ENCODE measurements around the gene SMURF1. TPM values are rescaled to one million over a fixed set of nuclear protein-coding genes. Genes with fewer than 3 reads are reported as not detected.

SMURF1 gene
- total and polyA plus RNA-seq, 2 of the 4 experiments (the other 2 are of a cell fraction) = 13.4 to 20.3 TPM

- Histone ChIP-seq H2AFZ (replicated peaks; ENCODE audit: low read length, poor library complexity) (no peak overlapping the region), H3K36me3 (ENCODE audit: control insufficient read depth, insufficient read depth, low read length) (no peaks in the 10 kb centered on the region), H2BK20ac (ENCODE audit: low read depth, low read length) (no peak overlapping the region), H3K9me1 (ENCODE audit: insufficient read depth, low read length) (peaks cover 13% of the 10 kb centered on the region), H2AK9ac (replicated peaks; ENCODE audit: low read depth, low read length, poor library complexity) (no peak overlapping the region), H3K4me1 (ENCODE audit: control insufficient read depth, insufficient read depth, low read length) (peaks cover 4% of the 10 kb centered on the region; the same call in 1 of the 2 replicates), H4K8ac (ENCODE audit: low read depth in 2 of 2, low read length in 2 of 2) (no peak overlapping the region), H3K9ac (ENCODE audit: low read depth, low read length) (no peak overlapping the region), H3K9me3 (ENCODE audit: control insufficient read depth, insufficient read depth, low read length) (no peaks in the 10 kb centered on the region), H4K5ac (ENCODE audit: low read depth, low read length) (no peak overlapping the region), H3K27ac (ENCODE audit: insufficient read depth, low read length) (no peak overlapping the region), H3K14ac (replicated peaks; ENCODE audit: low read depth, low read length) (no peak overlapping the region), H2BK5ac (ENCODE audit: low read depth, low read length, poor library complexity, severe bottlenecking) (no peak overlapping the region), H3K4ac (ENCODE audit: low read depth, low read length) (no peak overlapping the region), H3K27me3 (ENCODE audit: control insufficient read depth, insufficient read depth, low read length) (no peaks in the 10 kb centered on the region), H2BK120ac (ENCODE audit: low read depth, low read length) (no peak overlapping the region), H3K79me1 (ENCODE audit: low read depth in 1 of 2, low read length in 2 of 2) (peaks cover 30 to 75% of the 10 kb centered on the region in 2 experiments), H4K91ac (ENCODE audit: insufficient read depth, low read depth, low read length) (no peak overlapping the region), H3K18ac (ENCODE audit: low read depth, low read length) (no peak overlapping the region), H3K4me2 (ENCODE audit: low read depth, low read length) (no peak overlapping the region), H4K20me1 (ENCODE audit: insufficient read depth, low read length) (peaks cover 52% of the 10 kb centered on the region), H3K4me3 (ENCODE audit: insufficient read depth, low read depth, low read length) (no peak overlapping the region), H3K23ac (ENCODE audit: low read depth, low read length) (no peak overlapping the region), H2AK5ac (ENCODE audit: low read depth, low read length) (no peak overlapping the region), H2BK15ac (ENCODE audit: low read depth, low read length) (no peak overlapping the region), H3K56ac (ENCODE audit: extremely low read depth, insufficient read depth, low read length) (no peak overlapping the region)
- in situ Hi-C loops (cut with MboI; ENCODE audit: low sequenced_read_pairs) (no loop called here), intact Hi-C loops (cut with micrococcal nuclease) (no loop called here), dilution Hi-C loops (cut with HindIII; ENCODE audit: low sequenced_read_pairs, unreplicated experiment) (no loop called here)
- no peak for DNase-seq
- ATAC-seq (ENCODE audit: low read depth) = no peak
- POLR2A ChIA-PET (ENCODE audit: unreplicated experiment) = no interaction called here
- BruUV-seq (replicated peaks) = no TSS peak
- TF ChIP-seq RCOR1 (IDR thresholded peaks at IDR 0.05; ENCODE audit: insufficient replicate concordance, low read length) (no peak), FOS (IDR thresholded peaks at IDR 0.05; ENCODE audit: low read depth, low read length) (no peak), ELK1 (IDR thresholded peaks at IDR 0.05; ENCODE audit: borderline replicate concordance, low read depth, low read length) (no peak)
- CTCF ChIA-PET = no interaction called here
- WGBS, 2 experiments (ENCODE audit: extremely low coverage in 2 of 2, insufficient read length in 1 of 2) = no CpG with 5 or more reads among the region's 7 CpGs
These were observed 53.8 kb downstream of the SMURF1 start for GRCh38 chr7:99089914-99090629.
